Measurements from ENCODE around the gene CYP27A1.
A peak's percentile ranks its signal among the peaks of the same experiment; 100 is the strongest.

CYP27A1 gene

DNA sequence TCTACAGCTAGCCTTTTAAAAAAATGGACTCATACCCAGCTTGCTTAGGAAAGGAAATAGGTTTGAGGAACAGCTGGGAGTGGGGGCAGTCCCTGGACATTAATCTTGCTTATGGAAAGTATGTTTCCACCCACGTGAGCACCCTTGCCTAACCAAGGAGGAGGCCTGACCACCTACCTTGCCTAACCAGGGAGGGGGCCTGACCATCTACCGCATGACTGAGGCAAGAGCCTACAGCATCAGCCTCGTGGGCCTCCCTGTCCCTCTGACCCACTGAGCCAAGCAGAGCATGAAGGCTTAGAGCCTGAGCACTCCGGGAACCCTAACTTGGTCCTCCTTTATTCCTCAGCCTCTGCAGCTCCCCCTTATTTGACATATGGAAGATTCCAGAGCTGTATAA, 29.4 kb downstream of the CYP27A1 start:
- Histone ChIP-seq H3K4me1 (ENCODE audit: control insufficient read depth in 1 of 2, insufficient read depth in 2 of 2, low read length in 2 of 2) (peaks cover 0 to 1% of the 10 kb centered on the region in 2 experiments), H2AK5ac (ENCODE audit: low read length) (no peak overlapping the region), H3K9me3 (ENCODE audit: insufficient read depth, low read depth, low read length) (no peaks in the 10 kb centered on the region), H2BK120ac (ENCODE audit: insufficient read depth, low read length, poor library complexity) (no peak overlapping the region), H3K23ac (ENCODE audit: low read length) (peak overlapping the region; percentile 36), H3K4me3 (ENCODE audit: low read depth, low read length) (no peak overlapping the region), H3K79me1 (ENCODE audit: low read length) (no peaks in the 10 kb centered on the region), H3K79me2 (ENCODE audit: control insufficient read depth, insufficient read depth, low read length, poor library complexity) (no peaks in the 10 kb centered on the region), H3K18ac (ENCODE audit: low read length) (no peak overlapping the region), H3K27ac (ENCODE audit: low read depth, low read length) (no peak overlapping the region), H2BK5ac (ENCODE audit: low read depth, low read length, poor library complexity) (no peak overlapping the region), H3K14ac (ENCODE audit: low read length) (no peak overlapping the region), H4K91ac (ENCODE audit: low read depth, low read length) (no peak overlapping the region), H2BK12ac (ENCODE audit: low read length) (no peak overlapping the region), H3K4ac (ENCODE audit: low read depth, low read length) (no peak overlapping the region), H3K9ac (ENCODE audit: low read length) (no peak overlapping the region), H3K27me3 (ENCODE audit: insufficient read depth, low read length) (no peaks in the 10 kb centered on the region), H4K12ac (ENCODE audit: low read depth, low read length) (no peak overlapping the region), H3K36me3 (ENCODE audit: control insufficient read depth in 1 of 2, insufficient read depth in 2 of 2, low read length in 2 of 2) (no peaks in the 10 kb centered on the region), H4K8ac (ENCODE audit: low read depth, low read length) (no peak overlapping the region), H3K4me2 (ENCODE audit: low read length) (no peak overlapping the region), H2AFZ (ENCODE audit: insufficient read depth, low read length, poor library complexity) (no peak overlapping the region)
- peak; percentile 3 to 24 for DNase-seq
- no CpG with 5 or more reads among the region's 4 CpGs for WGBS (ENCODE audit: extremely low coverage, insufficient coverage, insufficient read length)

DNA sequence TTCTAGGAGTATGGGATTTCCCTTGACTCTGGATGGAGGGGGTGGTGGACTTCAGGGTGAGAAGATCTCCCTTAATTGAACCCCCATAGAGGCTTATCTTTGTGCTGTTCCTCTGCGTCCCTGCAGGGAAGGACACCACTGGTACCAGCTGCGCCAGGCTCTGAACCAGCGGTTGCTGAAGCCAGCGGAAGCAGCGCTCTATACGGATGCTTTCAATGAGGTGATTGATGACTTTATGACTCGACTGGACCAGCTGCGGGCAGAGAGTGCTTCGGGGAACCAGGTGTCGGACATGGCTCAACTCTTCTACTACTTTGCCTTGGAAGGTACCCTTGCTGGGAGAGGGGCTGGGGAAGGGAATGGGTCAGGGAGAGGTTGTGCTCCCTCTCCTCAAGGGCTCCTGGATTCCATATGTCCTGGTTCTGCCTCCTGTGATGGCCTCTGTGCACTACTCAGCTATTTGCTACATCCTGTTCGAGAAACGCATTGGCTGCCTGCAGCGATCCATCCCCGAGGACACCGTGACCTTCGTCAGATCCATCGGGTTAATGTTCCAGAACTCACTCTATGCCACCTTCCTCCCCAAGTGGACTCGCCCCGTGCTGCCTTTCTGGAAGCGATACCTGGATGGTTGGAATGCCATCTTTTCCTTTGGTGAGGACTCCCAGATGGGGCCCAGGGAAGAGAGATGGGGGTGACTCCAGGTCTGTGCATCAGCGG, 30.3 kb downstream of the CYP27A1 start:
- no peak overlapping the region for H4K91ac ChIP-seq (ENCODE audit: low read depth, low read length)
- H3K36me3 ChIP-seq (ENCODE audit: control insufficient read depth in 1 of 2, insufficient read depth in 2 of 2, low read length in 2 of 2), result no peaks in the 10 kb centered on the region
- H3K9ac ChIP-seq (ENCODE audit: low read length), result no peak overlapping the region
- H2AFZ ChIP-seq (ENCODE audit: insufficient read depth, low read length, poor library complexity), result no peak overlapping the region
- no peaks in the 10 kb centered on the region for H3K4me1 ChIP-seq (ENCODE audit: control insufficient read depth in 1 of 2, insufficient read depth in 2 of 2, low read length in 2 of 2)
- no peak overlapping the region for H3K4me3 ChIP-seq (ENCODE audit: low read depth, low read length)
- no peaks in the 10 kb centered on the region for H3K79me2 ChIP-seq (ENCODE audit: control insufficient read depth, insufficient read depth, low read length, poor library complexity)
- no peak overlapping the region for H3K18ac ChIP-seq (ENCODE audit: low read length)
- no peaks in the 10 kb centered on the region for H3K9me3 ChIP-seq (ENCODE audit: insufficient read depth, low read depth, low read length)
- H3K4me2 ChIP-seq (ENCODE audit: low read length), result no peak overlapping the region
- no peak overlapping the region for H3K27ac ChIP-seq (ENCODE audit: low read depth, low read length)
- H2AK5ac ChIP-seq (ENCODE audit: low read length), result no peak overlapping the region
- H2BK12ac ChIP-seq (ENCODE audit: low read length), result no peak overlapping the region
- no peak overlapping the region for H2BK120ac ChIP-seq (ENCODE audit: insufficient read depth, low read length, poor library complexity)
- no peak overlapping the region for H3K14ac ChIP-seq (ENCODE audit: low read length)
- no peak overlapping the region for H3K4ac ChIP-seq (ENCODE audit: low read depth, low read length)
- H4K8ac ChIP-seq (ENCODE audit: low read depth, low read length), result no peak overlapping the region
- WGBS (ENCODE audit: extremely low coverage, insufficient coverage, insufficient read length), result no CpG with 5 or more reads among the region's 21 CpGs
- DNase-seq, result no peak
- H2BK5ac ChIP-seq (ENCODE audit: low read depth, low read length, poor library complexity), result no peak overlapping the region
- no peaks in the 10 kb centered on the region for H3K27me3 ChIP-seq (ENCODE audit: insufficient read depth, low read length)
- H3K79me1 ChIP-seq (ENCODE audit: low read length), result no peaks in the 10 kb centered on the region
- H3K23ac ChIP-seq (ENCODE audit: low read length), result no peak overlapping the region
- no peak overlapping the region for H4K12ac ChIP-seq (ENCODE audit: low read depth, low read length)

DNA sequence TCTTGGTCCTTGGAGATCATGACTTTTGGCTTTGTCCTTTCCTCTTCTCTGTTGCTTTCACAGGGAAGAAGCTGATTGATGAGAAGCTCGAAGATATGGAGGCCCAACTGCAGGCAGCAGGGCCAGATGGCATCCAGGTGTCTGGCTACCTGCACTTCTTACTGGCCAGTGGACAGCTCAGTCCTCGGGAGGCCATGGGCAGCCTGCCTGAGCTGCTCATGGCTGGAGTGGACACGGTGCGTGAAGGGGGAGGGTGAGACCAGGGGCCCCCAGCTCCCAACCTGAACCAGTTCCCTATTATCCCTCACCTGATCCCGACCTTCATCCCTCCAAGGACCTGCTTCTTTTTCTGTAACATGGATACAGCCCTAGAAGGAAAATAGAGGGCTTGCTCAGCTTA, 30.9 kb downstream of the CYP27A1 start:
- no CpG with 5 or more reads among the region's 5 CpGs for WGBS (ENCODE audit: extremely low coverage, insufficient coverage, insufficient read length)
- H3K27ac ChIP-seq (ENCODE audit: low read depth, low read length), result no peak overlapping the region
- no peak overlapping the region for H3K14ac ChIP-seq (ENCODE audit: low read length)
- H3K9me3 ChIP-seq (ENCODE audit: insufficient read depth, low read depth, low read length), result no peaks in the 10 kb centered on the region
- no peak overlapping the region for H4K8ac ChIP-seq (ENCODE audit: low read depth, low read length)
- H2BK120ac ChIP-seq (ENCODE audit: insufficient read depth, low read length, poor library complexity), result no peak overlapping the region
- H3K79me1 ChIP-seq (ENCODE audit: low read length), result no peaks in the 10 kb centered on the region
- no peak overlapping the region for H2BK12ac ChIP-seq (ENCODE audit: low read length)
- no peaks in the 10 kb centered on the region for H3K27me3 ChIP-seq (ENCODE audit: insufficient read depth, low read length)
- H3K36me3 ChIP-seq (ENCODE audit: control insufficient read depth in 1 of 2, insufficient read depth in 2 of 2, low read length in 2 of 2), result no peaks in the 10 kb centered on the region
- H3K79me2 ChIP-seq (ENCODE audit: control insufficient read depth, insufficient read depth, low read length, poor library complexity), result no peaks in the 10 kb centered on the region
- no peak overlapping the region for H2BK5ac ChIP-seq (ENCODE audit: low read depth, low read length, poor library complexity)
- no peak overlapping the region for H3K4me2 ChIP-seq (ENCODE audit: low read length)
- H3K23ac ChIP-seq (ENCODE audit: low read length), result no peak overlapping the region
- no peaks in the 10 kb centered on the region for H3K4me1 ChIP-seq (ENCODE audit: control insufficient read depth in 1 of 2, insufficient read depth in 2 of 2, low read length in 2 of 2)
- no peak overlapping the region for H4K12ac ChIP-seq (ENCODE audit: low read depth, low read length)
- no peak overlapping the region for H3K4ac ChIP-seq (ENCODE audit: low read depth, low read length)
- DNase-seq, result no peak
- no peak overlapping the region for H4K91ac ChIP-seq (ENCODE audit: low read depth, low read length)
- no peak overlapping the region for H3K9ac ChIP-seq (ENCODE audit: low read length)
- H3K4me3 ChIP-seq (ENCODE audit: low read depth, low read length), result no peak overlapping the region
- no peak overlapping the region for H3K18ac ChIP-seq (ENCODE audit: low read length)
- H2AFZ ChIP-seq (ENCODE audit: insufficient read depth, low read length, poor library complexity), result no peak overlapping the region
- no peak overlapping the region for H2AK5ac ChIP-seq (ENCODE audit: low read length)

DNA sequence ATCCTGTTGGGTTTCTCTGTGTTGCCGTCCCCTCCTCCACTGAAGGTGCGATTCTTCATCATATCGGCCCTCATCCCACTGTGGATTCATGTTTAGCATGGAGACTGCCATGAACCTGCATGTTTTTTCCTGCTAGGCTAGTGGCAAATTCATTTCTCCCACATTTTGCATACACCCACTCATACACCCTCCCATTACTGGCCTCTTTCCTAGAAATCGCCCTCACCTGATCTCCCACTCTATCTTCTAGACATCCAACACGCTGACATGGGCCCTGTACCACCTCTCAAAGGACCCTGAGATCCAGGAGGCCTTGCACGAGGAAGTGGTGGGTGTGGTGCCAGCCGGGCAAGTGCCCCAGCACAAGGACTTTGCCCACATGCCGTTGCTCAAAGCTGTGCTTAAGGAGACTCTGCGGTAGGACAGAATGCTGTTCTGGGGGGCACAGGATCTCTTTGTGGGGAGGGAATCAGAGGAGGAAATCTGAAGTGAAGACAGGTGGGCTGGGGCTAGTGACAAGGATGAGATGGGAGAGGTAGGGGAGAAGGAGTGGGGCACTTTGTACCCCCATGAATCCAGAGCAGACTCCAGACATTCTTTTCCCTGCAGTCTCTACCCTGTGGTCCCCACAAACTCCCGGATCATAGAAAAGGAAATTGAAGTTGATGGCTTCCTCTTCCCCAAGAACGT, 32.0 kb downstream of the CYP27A1 start:
- Histone ChIP-seq H4K12ac (ENCODE audit: low read depth, low read length) (no peak overlapping the region), H3K14ac (ENCODE audit: low read length) (no peak overlapping the region), H3K4ac (ENCODE audit: low read depth, low read length) (no peak overlapping the region), H2BK120ac (ENCODE audit: insufficient read depth, low read length, poor library complexity) (no peak overlapping the region), H3K9me3 (ENCODE audit: insufficient read depth, low read depth, low read length) (no peaks in the 10 kb centered on the region), H3K79me1 (ENCODE audit: low read length) (no peaks in the 10 kb centered on the region), H3K18ac (ENCODE audit: low read length) (no peak overlapping the region), H4K91ac (ENCODE audit: low read depth, low read length) (no peak overlapping the region), H2AK5ac (ENCODE audit: low read length) (no peak overlapping the region), H3K4me1 (ENCODE audit: control insufficient read depth in 1 of 2, insufficient read depth in 2 of 2, low read length in 2 of 2) (no peaks in the 10 kb centered on the region), H3K23ac (ENCODE audit: low read length) (no peak overlapping the region), H2AFZ (ENCODE audit: insufficient read depth, low read length, poor library complexity) (no peak overlapping the region), H3K4me3 (ENCODE audit: low read depth, low read length) (no peak overlapping the region), H3K36me3 (ENCODE audit: control insufficient read depth in 1 of 2, insufficient read depth in 2 of 2, low read length in 2 of 2) (no peaks in the 10 kb centered on the region), H3K27ac (ENCODE audit: low read depth, low read length) (no peak overlapping the region), H4K8ac (ENCODE audit: low read depth, low read length) (no peak overlapping the region), H3K79me2 (ENCODE audit: control insufficient read depth, insufficient read depth, low read length, poor library complexity) (no peaks in the 10 kb centered on the region), H2BK5ac (ENCODE audit: low read depth, low read length, poor library complexity) (no peak overlapping the region), H3K9ac (ENCODE audit: low read length) (no peak overlapping the region), H2BK12ac (ENCODE audit: low read length) (no peak overlapping the region), H3K4me2 (ENCODE audit: low read length) (no peak overlapping the region), H3K27me3 (ENCODE audit: insufficient read depth, low read length) (no peaks in the 10 kb centered on the region)
- WGBS (ENCODE audit: extremely low coverage, insufficient coverage, insufficient read length), result no CpG with 5 or more reads among the region's 11 CpGs
- no peak for DNase-seq
